Left hindlimb (tissue), 1 donor: ENCODE data around the gene BABAM2.

Experiments used
- DNase-seq: peaks from one replicate; pipeline ENCODE4 v3.0.0-alpha.2; 2018

Gene BABAM2

DNA sequence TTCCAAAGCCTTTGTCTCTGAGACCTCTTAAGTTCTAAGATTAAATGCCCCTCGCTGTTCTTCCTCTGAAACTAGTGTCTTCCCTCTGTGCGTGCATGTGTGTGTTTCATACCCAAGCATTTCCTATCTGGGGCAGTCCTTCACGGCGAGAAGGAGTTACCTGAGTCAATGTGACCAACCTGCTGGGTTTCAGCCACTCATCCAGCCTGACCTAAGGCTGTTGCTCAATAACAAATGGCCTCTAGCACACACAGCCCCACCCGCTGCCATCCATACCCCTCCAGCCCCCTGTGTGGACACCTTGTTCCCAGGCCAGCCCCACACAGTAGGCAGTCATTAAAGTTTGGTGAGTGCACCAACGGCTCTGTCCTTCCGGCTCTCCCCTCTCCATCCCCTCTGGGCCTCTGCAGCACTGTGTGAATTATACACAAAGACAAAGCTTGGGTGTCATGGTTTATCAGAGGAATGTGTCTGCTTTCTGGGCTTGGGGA lies 448.3 kb downstream of the BABAM2 start:
- DNase-seq = no peak

DNA sequence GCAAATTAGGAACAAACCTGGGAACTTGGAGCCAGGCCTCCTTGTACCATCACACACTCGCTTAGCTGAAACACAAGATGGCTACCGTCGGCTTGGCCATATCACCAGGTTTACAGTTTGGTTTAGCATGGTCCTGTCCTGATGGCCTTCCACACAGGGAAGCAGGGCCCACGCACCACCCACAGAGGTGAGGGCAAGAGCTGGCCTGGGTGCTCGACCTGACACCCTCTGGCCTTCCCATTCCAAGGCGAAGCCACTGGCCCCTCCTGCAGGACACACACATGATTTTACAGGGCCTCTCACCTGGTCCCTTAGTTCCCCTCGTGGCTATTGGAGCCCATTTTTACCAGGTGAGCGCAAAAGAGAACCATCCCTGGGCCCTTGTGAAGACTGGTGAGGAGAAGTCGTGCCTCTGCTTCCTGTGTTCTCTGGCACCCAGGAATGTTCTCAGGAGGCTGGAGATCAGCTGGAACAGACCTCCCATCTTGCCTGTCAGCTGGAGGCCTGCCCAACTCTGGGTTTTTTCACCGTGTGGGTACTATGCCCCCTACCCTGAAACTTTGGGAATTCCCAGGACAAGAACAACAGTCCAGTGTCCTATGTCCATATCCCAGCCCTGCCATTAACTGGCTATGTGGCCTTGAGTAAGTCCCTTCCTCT lies 449.1 kb downstream of the BABAM2 start:
- DNase-seq = no peak

DNA sequence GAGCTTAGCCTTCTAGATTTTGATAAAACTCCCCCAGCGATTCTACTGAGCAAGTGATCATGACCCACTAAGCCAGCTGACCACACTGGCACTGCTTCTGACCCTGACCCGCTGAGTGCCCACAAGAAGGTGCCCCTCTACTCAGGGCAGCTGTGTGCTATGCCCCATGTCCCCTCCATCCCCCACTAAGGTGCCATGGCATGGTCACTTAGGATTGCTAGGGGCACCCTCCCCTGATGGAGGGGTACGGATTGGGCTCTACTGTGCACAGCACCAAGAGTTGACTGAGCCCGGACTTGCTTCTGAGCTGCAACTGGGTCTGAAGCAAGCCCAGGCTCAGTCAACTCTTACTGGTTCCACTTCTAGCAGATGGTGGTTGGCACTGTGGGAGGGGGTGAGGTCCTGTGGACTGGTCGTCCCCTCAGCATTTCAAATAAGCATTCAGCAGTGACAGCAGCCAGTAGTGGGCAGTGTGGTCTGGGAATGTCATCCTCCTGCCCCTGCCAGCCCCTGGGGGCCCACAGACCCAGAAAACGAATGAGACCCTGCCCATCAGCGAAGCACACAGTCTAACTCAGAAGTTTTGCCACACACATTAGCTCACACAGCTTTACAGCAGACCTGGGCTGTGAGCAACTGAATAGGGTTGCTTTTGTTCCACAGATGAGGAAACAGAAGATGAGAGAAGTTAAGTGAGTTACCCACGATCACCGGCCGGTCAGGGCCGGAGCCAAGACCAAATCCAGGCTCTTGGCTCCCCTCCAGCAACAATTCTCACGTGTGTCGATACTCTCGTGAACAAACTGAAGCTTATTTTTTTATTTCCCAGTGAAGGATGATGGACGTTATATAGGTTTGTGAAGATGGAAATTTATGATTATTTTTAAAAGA lies 450.0 kb downstream of the BABAM2 start:
- no peak for DNase-seq

DNA sequence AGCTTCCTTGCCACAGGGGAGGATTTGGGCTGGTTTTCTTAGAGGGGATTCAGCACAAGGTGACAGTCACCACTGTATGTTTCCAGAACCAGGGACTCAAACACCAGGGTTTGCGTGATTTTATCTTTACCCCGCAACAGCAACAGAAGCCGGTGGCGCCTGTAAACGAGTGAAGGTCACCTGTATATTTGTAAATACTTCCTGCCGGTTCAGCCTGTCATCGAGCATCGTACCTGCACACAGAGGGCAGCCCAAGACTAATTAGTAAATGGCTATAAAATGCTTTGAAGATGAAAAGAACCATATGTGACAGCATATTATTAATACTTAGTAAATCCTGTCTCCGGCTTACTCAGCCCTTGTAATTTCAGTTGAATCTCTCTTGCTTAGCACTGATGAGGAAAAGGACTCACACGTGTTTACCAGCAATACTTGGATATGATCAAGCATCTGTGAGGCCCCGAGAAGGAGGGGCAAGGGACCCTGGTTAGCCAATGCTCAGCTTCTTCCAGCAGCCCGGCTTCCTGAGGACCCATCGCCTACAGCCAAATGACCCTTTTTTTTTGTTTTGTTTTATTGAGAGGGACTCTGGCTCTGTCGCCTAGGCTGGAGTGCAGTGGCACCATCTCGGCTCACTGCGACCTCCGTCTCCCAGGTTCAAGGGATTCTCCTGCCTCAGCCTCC lies 450.8 kb downstream of the BABAM2 start:
- DNase-seq = no peak

DNA sequence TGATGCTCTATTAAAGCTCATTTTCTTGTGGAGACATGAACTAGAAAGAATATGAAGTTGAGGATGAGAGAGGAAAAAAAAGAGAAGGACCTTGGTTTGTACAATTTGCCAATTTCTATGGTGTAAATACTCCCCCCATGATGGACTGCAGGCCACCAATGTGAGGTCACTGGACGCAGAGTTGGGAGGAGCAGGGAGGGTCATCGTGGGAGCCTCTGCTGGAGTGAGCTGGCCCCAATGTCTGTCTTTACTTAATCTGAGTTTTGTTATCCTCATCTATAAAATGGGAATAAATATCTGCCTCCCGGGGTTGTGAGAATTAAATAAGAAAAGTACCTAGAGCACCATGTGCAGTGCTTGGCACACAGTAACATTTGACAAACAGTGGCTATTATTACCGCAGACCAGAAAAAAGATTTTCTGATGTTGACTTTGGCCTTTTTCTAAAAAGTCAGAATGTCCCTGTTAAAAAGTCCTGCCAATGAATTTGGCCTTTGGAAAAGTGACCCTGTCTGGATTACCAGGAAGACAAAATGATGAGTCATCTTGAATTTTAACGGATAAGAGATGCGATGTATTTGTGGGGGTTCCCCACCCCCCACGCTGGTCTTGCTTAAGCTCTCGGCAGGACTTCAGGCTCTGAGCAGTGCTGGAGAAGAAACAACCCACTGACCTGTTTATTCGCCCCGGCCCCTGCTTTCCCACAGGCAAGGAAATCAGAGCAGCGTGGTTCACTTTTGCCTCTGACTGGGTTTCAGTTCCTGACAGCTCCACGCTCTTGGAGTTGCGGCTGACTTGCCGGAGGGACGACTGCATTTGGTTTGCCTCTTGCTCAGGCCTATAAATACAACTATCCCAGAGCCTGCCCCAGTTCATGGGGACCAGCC lies 451.8 kb downstream of the BABAM2 start:
- no peak for DNase-seq

DNA sequence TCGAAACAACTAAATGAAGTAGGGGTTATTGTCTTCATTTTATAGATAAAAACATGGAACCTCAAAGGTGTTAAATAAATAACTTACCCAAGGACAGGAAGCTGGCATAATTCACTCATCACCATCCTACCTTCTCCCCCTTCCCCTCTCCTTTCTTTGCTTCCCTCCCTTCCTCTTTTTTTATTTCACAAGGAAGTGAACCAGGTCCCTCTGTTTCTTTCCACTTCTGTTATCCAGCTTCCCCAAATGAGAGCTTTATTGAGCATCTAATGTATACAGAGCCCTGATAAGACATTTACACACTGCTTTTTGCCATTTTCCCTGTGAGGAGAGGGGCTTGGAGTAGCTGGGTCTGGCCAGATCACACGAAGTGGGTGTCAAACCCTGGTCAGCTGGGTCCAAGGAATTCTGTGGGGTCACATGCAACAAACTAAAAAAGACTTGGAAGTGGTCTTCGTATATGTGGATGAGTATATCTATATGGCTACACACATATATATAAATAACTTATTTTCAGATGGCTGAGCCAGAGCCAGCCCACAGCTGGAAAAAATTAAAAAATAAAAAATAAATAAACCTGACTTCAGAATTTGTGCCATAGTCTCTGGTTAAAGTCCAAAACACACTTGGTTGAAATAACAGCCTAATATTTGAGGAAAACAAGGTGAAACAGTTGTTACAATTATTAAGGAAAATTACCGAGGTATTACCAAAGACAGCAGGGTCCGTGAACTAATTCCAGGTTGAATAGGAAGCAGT lies 452.8 kb downstream of the BABAM2 start:
- no peak for DNase-seq

DNA sequence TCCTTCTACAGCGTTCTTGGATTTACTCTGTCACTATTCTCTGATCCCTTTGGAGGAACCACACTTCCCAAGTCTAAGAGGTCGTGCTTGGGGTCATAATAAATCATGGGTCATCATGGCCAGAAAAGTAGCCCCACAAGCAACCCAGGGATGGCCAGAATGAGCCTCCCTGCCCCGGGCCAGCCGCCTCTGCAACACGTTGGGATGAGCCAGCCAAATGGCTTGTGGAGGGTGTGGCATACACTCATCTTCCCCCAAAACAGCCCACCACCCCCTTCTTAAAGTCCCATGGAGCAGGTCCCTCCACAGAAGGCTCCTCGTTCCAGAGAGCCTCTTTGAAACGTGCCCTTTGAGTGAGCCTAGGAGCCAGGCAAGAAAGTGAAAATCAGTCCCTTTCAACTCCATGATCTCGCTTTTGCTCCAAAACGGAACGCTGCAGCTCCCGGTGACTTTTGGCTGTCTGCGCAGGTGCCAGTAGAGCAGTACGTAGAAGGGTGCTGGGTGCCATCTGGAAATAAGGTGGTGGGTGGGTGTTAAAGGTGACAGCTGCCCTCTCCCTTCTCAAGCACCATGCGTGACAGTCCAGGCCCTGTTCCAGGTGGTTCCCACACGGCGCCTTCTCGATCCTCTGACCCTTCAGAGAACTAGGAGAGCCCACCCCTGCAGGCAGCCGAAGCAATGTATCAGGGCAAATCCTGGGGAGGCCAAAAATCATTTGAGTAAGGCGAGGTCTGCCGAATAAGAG lies 453.6 kb downstream of the BABAM2 start:
- peak; percentile 24 for DNase-seq

DNA sequence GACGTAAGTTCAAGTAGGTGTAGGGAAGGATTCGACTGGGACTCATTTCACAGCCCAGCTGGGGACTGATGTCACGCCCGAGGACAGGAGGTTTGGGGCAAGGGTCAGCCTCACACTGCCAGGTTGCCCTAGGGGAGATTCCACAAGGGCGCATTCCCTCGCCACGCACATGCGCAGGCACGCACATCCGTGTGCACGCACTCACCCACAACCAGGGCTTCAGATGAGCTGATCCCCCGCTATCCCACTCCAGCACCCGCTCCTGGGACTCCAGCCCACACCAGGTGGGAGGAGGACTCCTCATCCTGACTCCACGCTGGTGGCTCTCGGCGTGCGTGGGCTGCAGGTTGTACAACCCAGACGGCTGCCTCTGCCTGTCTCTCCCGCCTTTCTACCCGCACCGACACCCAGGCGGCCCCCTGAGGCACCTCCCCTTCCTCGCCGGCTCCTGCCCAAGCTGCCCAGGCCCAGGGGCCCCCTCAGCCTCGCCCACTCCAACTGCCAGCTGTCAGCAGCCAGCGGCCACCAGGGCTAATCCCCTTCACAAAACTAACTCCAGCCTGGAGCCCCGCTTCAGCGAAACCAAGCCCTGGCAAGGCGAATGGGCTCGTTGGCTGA lies 454.3 kb downstream of the BABAM2 start:
- DNase-seq = no peak

DNA sequence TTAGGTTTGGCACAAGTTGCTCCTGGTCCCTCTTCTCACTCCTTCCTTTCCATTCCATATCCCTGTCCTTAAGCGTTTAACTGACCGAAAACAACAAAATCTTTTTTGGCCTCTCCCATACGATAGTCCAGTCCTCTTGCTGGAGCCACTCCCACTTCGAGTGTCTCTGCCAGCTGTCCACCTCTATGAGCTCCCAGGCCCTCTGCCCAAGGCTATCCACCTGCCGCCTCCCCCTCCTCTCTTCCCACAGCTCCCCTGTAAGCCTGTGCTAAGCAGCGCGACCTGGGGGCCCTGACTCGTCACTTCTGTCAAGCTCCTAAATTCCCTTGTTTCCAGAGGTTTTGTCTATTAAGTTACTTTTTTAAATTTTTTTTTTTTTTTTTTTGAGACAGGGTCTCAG lies 455.1 kb downstream of the BABAM2 start:
- no peak for DNase-seq

DNA sequence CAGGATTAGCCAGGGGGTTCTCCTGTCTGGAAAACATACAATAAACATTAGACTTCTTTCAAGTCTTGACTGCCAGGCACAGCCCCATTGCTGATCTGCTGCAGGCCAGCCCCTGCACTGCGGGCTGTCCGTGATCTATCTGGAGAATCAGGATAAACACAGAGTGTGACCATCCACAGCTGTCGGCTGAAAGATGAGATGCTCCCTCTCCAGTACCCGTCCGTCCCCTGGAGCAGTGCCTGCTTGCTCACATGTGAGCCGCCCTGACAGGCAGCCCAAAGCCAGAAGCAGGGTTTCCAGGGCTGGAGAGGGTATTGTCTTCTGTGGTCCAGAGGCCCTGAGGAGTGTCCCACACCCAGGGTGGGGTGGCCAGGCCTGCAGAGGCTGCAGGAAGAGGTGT lies 456.1 kb downstream of the BABAM2 start:
- peak; percentile 82 for DNase-seq

DNA sequence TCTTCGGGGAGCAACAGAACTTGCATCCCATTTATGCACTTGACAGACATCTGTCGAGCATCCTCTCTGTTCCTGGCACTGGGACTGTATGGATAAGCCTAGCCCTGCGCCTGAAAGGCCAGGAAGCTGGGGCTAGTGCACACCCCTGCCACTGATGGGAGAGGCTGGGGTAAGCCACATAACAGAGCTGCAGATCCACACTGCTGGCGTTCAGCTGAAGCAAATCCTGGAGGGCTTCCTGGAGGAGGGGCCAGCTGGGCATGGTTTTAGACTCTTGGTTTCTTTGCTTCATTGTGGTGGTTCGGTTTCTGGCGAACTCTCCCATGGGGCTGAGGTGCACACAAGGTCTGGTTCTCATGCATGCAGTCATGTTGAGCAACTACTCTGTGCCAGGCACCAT lies 456.7 kb downstream of the BABAM2 start:
- DNase-seq = no peak

DNA sequence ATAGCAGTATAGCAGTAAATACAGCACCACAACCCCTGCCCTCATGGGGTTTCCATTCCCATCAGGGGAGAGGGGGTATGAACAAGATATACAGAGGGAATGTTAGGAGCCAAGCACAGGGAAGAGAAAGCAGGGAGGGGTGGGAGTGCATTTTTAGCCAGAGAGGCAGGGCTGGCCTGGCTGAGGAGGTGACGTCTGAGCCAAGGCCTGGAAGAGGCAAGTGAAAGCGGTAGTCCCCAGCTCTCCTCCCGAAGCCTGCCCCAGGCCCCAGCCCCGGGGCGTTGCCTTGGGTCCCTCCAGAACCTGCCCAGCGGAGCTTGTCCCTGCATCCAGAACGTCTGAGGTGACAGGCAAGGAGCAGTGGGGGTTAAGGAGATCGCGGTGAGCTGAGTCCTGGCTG lies 457.1 kb downstream of the BABAM2 start:
- DNase-seq = no peak

DNA sequence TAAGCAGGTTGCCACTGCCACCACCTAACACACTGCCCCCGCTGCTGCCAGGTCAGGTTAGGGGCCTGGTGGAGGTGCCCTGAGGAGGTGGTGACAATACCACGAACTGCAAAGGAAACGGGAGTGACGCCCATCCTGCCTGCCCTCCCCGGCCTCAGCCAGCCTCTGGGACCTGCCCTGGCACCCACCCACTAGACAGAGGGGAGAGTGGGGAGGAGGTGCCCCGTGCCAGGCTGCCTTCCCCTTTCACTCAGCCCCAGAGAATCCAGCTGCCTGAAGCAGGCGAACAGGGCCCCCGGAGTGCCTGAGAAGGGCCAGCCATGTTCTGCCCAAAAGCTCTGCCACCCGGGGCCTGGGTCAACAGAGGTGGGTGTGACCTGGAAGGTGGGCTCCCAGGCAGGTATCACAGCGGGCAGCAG lies 457.6 kb downstream of the BABAM2 start:
- DNase-seq = no peak

DNA sequence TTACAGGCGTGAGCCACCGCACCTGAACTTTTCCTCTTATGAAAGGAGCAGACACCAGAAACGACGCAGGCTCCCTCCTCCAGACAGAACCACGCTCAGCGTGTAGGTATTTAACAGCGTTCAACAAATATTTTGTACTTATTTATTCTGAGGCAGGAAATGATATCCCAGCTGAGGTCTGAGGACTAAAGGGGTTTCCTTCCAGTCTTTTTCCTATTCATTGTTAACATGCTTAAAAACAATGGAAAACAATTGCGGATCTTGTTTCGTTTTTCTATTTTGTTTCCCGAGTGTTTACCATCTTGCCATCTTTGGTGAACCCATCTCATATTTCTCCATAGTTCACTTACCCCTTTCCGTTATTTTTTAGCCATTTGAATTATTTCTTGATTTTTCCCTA lies 458.4 kb downstream of the BABAM2 start:
- no peak for DNase-seq

DNA sequence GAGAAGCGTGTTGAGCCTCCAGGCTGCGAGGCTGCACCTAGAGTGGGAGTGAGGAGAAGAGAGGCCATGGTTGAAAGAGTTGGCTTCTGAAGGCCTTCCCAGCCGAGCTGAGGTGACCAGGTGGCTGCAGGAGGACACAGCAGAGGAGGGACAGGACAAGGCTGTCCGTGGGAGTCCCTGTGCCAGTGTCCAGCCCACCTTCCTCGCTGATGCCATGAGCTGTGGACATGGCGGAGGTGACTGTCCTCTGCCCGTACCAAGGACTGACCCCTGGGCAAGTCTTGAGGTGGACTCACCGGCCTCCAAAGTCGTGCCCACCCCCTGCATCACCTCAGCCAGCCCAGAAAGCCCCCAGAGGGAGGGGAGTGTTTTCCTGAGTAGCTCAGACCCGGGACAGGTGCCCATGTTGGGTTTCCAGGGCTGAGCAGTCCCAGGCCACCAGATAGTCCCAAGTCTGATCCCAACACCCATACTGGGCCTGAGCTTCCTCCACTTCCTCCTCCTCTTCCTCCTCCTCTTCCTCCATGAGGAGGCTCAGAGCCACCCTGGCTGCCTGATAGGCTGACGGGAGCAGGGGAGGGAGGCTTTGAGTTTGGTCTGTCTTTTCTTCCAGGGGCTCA lies 459.1 kb downstream of the BABAM2 start:
- DNase-seq = no peak

DNA sequence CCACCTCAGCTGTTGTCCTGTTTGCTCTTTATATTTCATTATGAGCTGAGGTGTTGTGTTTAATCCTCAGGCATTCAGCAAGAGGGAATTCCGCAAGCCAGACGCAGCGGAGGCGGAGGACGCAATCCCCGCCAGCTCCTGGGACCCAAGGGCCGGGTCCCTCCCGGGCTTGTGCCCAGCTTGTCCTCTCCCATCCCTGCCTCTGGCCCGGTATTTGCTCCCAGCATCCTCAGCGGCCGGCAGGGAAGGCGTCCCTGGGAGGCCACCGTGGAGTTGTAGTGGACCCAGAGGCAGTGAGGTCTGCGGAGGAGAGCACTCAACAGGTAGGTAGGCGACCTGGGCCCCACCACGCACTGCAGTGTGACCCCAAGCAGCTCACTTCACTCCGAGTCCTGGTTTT lies 459.7 kb downstream of the BABAM2 start:
- DNase-seq = no peak

DNA sequence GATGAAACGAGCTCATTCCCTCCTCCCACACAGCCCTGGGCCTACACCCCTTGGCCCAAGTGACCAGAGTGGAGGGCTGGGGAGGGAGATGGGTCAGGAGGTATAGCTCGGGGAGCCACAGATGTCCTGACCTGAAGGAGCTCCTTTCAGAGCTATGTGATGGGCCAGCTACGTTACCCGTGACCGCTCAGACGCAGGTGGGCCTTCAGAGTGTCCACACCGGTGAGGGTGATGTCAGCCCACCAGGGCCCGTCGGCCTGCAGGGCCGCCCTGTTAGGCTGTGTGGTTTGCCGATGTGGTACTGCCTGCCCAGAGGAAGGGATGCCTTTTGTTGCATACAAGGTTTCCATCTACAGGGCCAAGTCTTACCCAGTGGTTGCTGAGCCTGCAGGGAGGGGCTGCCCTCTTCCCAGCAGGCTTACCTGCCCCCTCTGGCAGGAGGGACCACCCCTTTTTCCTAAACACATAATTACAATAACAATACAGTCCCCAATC lies 460.3 kb downstream of the BABAM2 start:
- no peak for DNase-seq

DNA sequence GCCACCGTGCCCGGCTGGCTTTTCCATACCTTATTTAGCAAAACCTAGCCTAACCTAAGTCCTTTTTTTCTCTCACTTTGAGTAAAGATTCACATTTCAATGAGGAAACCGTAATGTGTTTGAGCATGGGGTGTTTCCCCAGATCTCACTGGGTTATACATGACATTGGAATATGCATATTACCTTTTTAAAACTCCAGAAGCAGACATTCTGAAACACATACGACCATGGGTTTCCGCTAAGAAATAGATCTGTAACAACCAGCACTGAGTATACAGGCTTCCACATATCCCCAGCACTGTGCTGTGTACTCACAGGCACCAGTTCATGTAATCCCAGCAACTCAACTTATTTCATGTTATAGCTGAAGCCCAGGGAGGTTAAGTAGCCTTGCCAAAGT lies 461.1 kb downstream of the BABAM2 start:
- no peak for DNase-seq

DNA sequence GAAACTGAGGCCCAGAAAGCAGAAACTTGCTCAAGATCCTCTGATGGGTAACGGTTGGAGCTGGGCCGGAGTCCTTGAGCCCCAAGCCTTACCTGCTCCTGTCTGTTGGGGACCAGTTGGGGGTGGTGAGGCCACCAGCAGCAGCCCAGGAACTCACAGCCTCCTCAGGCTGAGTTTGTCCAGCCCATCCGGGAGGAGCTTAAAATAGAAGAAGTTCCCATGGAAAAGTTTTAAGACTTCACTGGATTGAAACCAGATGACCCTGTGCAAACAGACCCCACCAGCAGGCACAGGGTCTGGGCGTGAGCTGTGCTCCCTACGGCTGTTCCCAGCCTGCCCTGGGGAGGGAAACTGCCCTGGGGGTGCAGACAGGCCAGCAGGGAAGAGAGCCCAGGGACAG lies 461.6 kb downstream of the BABAM2 start:
- DNase-seq = no peak

DNA sequence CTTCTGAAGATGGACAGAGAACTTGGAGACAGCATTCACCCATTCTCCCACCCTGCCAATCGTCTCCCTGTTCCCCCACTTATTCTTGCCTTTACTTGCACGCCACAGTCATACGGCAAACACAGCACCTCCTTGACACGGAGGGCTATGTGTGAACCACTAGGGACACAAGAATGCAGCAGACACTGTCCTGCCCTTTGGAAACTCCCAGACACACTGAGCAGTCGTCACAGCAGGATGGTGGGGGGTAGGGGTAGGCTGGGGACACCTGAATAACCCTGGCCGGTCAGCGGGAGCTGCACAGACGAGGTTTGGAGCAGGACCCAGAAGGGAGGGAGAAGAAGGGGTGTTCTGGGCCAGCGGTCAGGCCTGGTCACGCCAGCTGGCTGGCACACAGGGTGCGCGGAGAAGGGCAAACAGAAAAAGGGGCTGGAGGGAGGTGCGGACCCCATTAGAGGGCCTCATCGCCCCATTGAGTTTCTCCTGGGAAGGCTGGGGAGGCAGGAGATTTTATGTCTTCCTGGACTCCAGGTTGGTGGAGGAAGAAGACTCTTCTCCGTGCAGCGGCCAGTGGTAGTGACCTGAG lies 462.2 kb downstream of the BABAM2 start:
- no peak for DNase-seq
